Suprapubic skin (tissue), 4 donors: Measurements from ENCODE around the gene CBFA2T3. TPM values are rescaled to one million over a fixed set of nuclear protein-coding genes. Genes with fewer than 3 reads are reported as not detected.
"Not testable (repeated sequence)": the region's sequence is repeated elsewhere in the genome, so short reads cannot be mapped to it uniquely, and the experiment has no call there.

Experiments
- DNase-seq, 2 donors: peaks; one replicate each; pipeline ENCODE4 v3.0.0-alpha.2; 2019; ENCODE audit warnings: low spot score in 2 of 2
- H3K27ac ChIP-seq: fragments of 200-600 bp; sonication (generic); one replicate; pipeline ENCODE4 v1.5.1; 2019
- H3K27me3 ChIP-seq: fragments of 200-600 bp; sonication (generic); one replicate; pipeline ENCODE4 v1.5.1; 2019
- H3K36me3 ChIP-seq: fragments of 200-600 bp; sonication (generic); one replicate; pipeline ENCODE4 v1.5.1; 2019
- H3K4me1 ChIP-seq: fragments of 200-600 bp; sonication (generic); one replicate; pipeline ENCODE4 v1.5.1; 2019
- H3K4me3 ChIP-seq: fragments of 200-600 bp; sonication (generic); one replicate; pipeline ENCODE4 v1.5.1; 2019; ENCODE audit warnings: mild to moderate bottlenecking
- H3K9me3 ChIP-seq: fragments of 200-600 bp; sonication (generic); one replicate; pipeline ENCODE4 v1.5.1; 2019
- CTCF ChIP-seq, 2 donors: fragments of 200-600 bp in 1 of 2; fragments of 450-650 bp in 1 of 2; sonication (generic) in 1 of 2; IDR thresholded peaks; one replicate each; pipeline ENCODE4 v1.5.1; 2016 to 2019; ENCODE audit warnings: antibody characterized with exemption in 2 of 2, mild to moderate bottlenecking in 1 of 2, moderate library complexity in 1 of 2
- EP300 ChIP-seq: sonication (generic); formaldehyde crosslinking; IDR thresholded peaks from one replicate; pipeline ENCODE4 v1.6.1; 2017; ENCODE audit warnings: antibody characterized with exemption
- POLR2A ChIP-seq, 2 donors: fragments of 450-650 bp; IDR thresholded peaks; one replicate each; pipeline ENCODE4 v1.6.1; 2017; ENCODE audit warnings: antibody characterized with exemption in 2 of 2, mild to moderate bottlenecking in 2 of 2, moderate library complexity in 2 of 2
- POLR2AphosphoS5 ChIP-seq, 3 donors: sonication (generic); formaldehyde crosslinking; IDR thresholded peaks; one replicate each; pipeline ENCODE4 v1.6.1; 2017; ENCODE audit warnings: antibody characterized with exemption in 3 of 3
- WGBS: methylation state at CpG from one replicate; pipeline ENCODE4 v1.1.5; 2018; 5-methylcytosine and 5-hydroxymethylcytosine counted together
- total RNA-seq, 4 donors: library from RNA; depleted of rRNA; stranded (reverse); fragments of >200 nt; gene quantifications; one replicate each; pipeline ENCODE4 v1.1.0, GENCODE V29; 2016

Gene CBFA2T3
- total RNA-seq, 4 donors from 2014 or later: 1.5 to 6.6 (median 2.9) TPM

DNA sequence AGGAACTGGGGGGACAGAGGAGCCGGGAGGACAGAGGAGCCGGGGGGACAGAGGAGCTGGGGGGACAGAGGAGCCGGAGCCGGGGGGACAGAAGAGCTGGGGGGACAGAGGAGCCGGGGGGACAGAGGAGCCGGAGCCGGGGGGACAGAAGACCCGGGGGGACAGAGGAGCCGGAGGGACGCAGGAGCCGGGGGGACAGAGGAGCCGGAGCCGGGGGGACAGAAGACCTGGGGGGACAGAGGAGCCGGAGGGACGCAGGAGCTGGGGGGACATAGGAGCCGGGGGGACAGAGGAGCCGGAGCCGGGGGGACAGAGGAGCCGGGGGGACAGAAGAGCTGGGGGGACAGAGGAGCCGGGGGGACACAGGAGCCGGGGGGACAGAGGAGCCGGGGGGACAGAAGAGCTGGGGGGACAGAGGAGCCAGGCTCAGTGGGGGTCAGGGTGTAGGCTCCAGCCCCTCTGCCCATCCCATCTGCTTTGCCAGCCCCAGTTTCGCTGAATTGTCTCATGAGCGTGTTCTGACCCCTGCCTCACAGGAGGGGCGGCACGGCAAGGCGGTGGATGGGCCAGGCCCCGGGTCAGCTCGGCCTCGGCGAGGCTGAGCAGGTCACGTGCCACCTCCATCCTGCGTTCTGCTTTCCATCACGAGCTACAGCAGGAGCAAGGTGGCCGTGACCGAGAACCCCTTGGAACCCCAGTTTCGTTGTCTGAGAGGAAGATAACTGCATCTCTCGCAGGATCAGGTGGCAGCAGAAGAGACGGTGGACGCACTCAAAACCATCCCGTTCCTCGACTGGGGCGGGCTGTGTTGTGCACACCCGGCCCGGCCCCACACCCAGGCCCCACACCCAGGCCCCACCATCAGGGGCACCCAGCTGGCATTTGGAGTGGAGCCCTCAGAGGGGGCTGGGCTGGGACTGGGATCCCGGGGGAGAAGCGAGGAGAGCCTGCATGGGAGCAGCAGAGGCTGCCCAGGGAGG is 26.1 kb upstream of the CBFA2T3 start:
- no peak overlapping the region for H3K4me3 ChIP-seq
- no peak overlapping the region for H3K27ac ChIP-seq
- DNase-seq: no peak
- no peaks in the 10 kb centered on the region for H3K9me3 ChIP-seq
- peaks cover 66% of the 10 kb centered on the region for H3K27me3 ChIP-seq
- no peaks in the 10 kb centered on the region for H3K36me3 ChIP-seq
- H3K4me1 ChIP-seq: no peaks in the 10 kb centered on the region
- no peak for TF ChIP-seq POLR2AphosphoS5 (IDR thresholded peaks at IDR 0.05)
- TF ChIP-seq POLR2A (IDR thresholded peaks at IDR 0.05): no peak
- TF ChIP-seq CTCF (IDR thresholded peaks at IDR 0.05): no peak
- 57% methylated on average over 22 of the region's 47 CpGs for WGBS

- H3K36me3 ChIP-seq, H3K4me3 ChIP-seq, H3K9me3 ChIP-seq, H3K27ac ChIP-seq, H3K4me1 ChIP-seq, DNase-seq: not testable (repeated sequence)
- 90% methylated on average over 10 of the region's 19 CpGs for WGBS
- peaks cover 66% of the 10 kb centered on the region for H3K27me3 ChIP-seq
Measured at GRCh38 chr16:89002081-89002480, 25.1 kb upstream of the CBFA2T3 start.

DNA sequence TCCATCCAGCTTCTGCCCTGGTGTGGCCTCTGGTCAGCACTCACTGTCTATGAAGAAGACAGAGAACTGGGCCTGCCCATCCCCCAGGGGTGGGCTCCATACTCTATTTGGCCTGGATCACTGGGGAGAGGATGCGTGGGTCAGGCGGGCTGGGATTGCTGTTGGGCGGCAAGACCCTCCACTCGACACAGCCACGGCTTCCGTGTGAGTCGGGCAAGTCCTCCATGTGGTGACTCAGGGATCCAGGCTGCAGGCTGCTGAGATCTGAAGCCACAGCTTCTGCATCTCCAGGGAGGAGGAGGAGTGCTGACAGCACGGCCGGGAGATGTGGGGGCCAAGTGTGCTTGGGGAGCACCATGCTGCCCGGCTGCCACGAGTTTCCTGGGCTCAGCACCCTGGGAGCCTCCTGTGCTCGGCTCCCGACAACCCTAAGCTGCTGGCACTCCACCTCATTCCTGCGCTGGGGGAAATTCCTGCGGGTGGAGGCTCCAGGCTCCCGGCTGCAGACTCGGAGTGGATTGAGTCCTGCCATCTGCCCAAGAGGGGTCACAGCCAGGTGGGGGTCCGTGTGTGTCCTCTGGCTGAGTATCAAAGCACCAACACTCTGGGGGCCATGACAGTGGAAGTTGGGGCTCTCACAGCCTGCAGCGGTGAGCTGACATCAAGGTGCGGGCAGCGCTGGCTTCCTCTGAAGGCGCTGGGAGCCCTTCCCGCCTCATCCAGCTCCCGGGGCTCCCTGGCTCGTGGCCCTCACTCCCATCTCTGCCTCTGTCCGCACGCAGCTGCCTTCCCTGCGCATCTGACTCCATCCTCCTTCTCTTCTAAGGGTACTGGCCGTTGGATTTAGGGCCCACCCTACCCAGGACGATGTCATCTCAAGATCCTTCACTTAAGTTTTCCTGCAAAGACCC is 24.4 kb upstream of the CBFA2T3 start:
- DNase-seq: no peak
- WGBS: 44% methylated on average over 22 of the region's 30 CpGs
- H3K27ac ChIP-seq: no peak overlapping the region
- H3K4me3 ChIP-seq: no peak overlapping the region
- no peaks in the 10 kb centered on the region for H3K4me1 ChIP-seq
- H3K9me3 ChIP-seq: no peaks in the 10 kb centered on the region
- TF ChIP-seq EP300: no peak
- TF ChIP-seq POLR2AphosphoS5 (IDR thresholded peaks at IDR 0.05): no peak
- TF ChIP-seq POLR2A (IDR thresholded peaks at IDR 0.05): no peak
- TF ChIP-seq CTCF (IDR thresholded peaks at IDR 0.05): no peak
- no peaks in the 10 kb centered on the region for H3K36me3 ChIP-seq
- peaks cover 67% of the 10 kb centered on the region for H3K27me3 ChIP-seq

- no peaks in the 10 kb centered on the region for H3K9me3 ChIP-seq
- H3K4me1 ChIP-seq: no peaks in the 10 kb centered on the region
- DNase-seq: no peak
- H3K36me3 ChIP-seq: no peaks in the 10 kb centered on the region
- WGBS: 83% methylated on average over 32 of the region's 36 CpGs
- no peak overlapping the region for H3K27ac ChIP-seq
- peaks cover 67% of the 10 kb centered on the region for H3K27me3 ChIP-seq
- H3K4me3 ChIP-seq: no peak overlapping the region
- TF ChIP-seq POLR2A (IDR thresholded peaks at IDR 0.05) (no peak), POLR2AphosphoS5 (IDR thresholded peaks at IDR 0.05) (no peak), CTCF (IDR thresholded peaks at IDR 0.05) (no peak), EP300 (no peak)
Measured at GRCh38 chr16:89000207-89000959, 23.4 kb upstream of the CBFA2T3 start.

DNA sequence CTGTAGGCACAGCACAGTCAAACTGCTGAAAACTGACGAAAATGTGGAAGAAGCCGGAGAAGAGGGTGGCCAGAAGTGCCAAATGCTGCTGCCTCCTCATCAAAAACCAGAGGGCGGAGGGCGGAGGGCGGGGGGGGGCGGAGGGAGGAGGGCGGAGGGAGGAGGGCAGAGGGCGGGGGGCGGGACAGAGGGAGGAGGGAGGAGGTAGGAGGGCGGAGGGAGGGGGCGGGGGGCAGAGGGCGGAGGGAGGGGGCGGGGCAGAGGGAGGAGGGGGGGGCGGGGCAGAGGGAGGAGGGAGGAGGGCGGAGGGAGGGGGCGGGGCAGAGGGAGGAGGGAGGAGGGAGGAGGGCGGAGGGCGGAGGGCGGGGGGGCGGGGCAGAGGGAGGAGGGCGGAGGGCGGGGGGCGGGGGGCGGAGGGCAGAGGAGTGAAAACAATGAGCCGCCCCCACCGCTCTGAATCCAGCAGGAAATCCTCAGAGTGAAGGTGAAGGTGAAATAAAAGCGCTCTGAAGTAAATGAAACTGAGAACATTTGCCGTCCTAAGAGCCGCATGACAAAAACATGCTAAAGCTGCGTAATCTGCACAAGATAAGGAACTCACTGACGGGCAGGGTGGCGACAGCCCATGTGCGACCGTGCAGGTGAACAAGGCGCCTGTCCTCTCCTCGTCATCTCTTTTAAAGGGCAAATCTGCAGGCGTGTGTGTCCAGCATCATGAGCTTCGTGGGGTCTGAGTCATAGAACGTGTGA is 22.6 kb upstream of the CBFA2T3 start:
- no peak overlapping the region for H3K4me3 ChIP-seq
- no peaks in the 10 kb centered on the region for H3K36me3 ChIP-seq
- DNase-seq: no peak
- no peaks in the 10 kb centered on the region for H3K9me3 ChIP-seq
- no peaks in the 10 kb centered on the region for H3K4me1 ChIP-seq
- no peak overlapping the region for H3K27ac ChIP-seq
- WGBS: 39% methylated on average over 23 of the region's 39 CpGs
- peaks cover 67% of the 10 kb centered on the region for H3K27me3 ChIP-seq
- TF ChIP-seq CTCF (IDR thresholded peaks at IDR 0.05) (no peak), EP300 (no peak), POLR2AphosphoS5 (IDR thresholded peaks at IDR 0.05) (no peak), POLR2A (IDR thresholded peaks at IDR 0.05) (no peak)
